Sigmoid colon (tissue), 4 donors: ENCODE data around the gene GET3.
A peak's percentile ranks its signal among the peaks of the same experiment; 100 is the strongest.

ENCODE experiments used
- EP300 ChIP-seq, 4 donors: sonication (generic); formaldehyde crosslinking; IDR thresholded peaks; one replicate each; pipeline ENCODE4 v1.6.1; 2017; ENCODE audit warnings: antibody characterized with exemption in 4 of 4
- POLR2A ChIP-seq, 2 donors: fragments of 450-650 bp; IDR thresholded peaks; one replicate each; pipeline ENCODE4 v1.6.1; 2016; ENCODE audit warnings: antibody characterized with exemption in 2 of 2, mild to moderate bottlenecking in 2 of 2, moderate library complexity in 2 of 2
- POLR2AphosphoS5 ChIP-seq, 4 donors: sonication (generic); formaldehyde crosslinking; IDR thresholded peaks; one replicate each; pipeline ENCODE4 v1.6.1; 2017; ENCODE audit warnings: antibody characterized with exemption in 4 of 4
- TF ChIP-seq, protein P1 (sequence below), 4 experiments: fragments of 450-650 bp in 3 of 4; fragments of 200-600 bp in 1 of 4; IDR thresholded peaks; one replicate each; pipeline ENCODE4 v1.5.1; 2016 to 2019; ENCODE audit warnings: antibody characterized with exemption in 4 of 4, mild to moderate bottlenecking in 3 of 4, moderate library complexity in 2 of 4

DNA sequence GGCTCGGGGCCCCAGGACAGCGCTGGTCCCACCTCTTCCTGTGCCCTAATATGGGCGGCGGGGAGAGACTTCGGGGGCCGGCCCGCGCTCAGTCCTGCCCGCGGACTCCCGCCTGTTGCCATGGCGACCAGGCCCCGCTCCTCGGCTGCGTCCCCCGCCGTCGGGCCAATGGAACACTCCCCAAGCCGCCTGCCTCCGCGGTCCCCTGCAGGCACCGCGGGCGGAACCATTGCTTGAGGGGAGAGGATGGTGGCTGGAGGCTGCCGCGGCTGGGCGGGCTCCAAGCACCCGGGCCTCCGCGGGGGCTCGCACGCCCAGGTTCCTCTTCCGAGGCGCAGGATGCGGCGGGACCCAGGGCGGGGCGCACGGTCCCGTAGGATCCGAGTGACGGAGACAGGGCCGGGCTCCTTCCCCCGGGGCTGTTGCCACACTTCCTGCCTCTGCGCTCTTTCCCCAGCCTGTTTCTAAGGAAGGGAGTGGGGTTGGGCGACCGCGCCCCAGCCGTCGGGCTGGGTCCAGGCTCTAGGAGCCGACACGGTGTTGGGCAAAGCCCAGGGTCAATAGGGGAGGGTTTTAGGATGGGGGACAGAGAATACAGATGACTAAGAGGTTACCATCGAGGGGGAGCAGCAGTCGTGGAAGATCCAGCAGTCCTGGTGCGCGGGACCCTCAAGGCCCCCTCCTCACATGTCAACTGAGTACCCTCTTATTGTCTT is 52.8 kb downstream of the GET3 start:
- TF ChIP-seq POLR2A (IDR thresholded peaks at IDR 0.05): peak; percentile 96 to 97
- TF ChIP-seq, protein P1, sequence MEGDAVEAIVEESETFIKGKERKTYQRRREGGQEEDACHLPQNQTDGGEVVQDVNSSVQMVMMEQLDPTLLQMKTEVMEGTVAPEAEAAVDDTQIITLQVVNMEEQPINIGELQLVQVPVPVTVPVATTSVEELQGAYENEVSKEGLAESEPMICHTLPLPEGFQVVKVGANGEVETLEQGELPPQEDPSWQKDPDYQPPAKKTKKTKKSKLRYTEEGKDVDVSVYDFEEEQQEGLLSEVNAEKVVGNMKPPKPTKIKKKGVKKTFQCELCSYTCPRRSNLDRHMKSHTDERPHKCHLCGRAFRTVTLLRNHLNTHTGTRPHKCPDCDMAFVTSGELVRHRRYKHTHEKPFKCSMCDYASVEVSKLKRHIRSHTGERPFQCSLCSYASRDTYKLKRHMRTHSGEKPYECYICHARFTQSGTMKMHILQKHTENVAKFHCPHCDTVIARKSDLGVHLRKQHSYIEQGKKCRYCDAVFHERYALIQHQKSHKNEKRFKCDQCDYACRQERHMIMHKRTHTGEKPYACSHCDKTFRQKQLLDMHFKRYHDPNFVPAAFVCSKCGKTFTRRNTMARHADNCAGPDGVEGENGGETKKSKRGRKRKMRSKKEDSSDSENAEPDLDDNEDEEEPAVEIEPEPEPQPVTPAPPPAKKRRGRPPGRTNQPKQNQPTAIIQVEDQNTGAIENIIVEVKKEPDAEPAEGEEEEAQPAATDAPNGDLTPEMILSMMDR (IDR thresholded peaks at IDR 0.05): no peak
- peak; percentile 95 to 99 (median 97) for TF ChIP-seq POLR2AphosphoS5 (IDR thresholded peaks at IDR 0.05)
- peak in 2 of 4 donors; percentile 56 to 84 for TF ChIP-seq EP300 (IDR thresholded peaks at IDR 0.05)
